D341Med (cell line): Measurements from ENCODE around the gene COL23A1.

ENCODE experiments used
- DNase-seq: peaks from one replicate; pipeline ENCODE4 v3.0.0; 2012; ENCODE audit warnings: low spot score

The COL23A1 gene

GRCh38 chr5:178421128-178421527 lies 169.1 kb downstream of the COL23A1 start:
- DNase-seq = no peak

- DNase-seq = no peak
Observed at GRCh38 chr5:178420354-178420781, 169.8 kb downstream of the COL23A1 start.

- DNase-seq = no peak
Observed at GRCh38 chr5:178419651-178420050, 170.5 kb downstream of the COL23A1 start.

- DNase-seq = no peak
Observed at GRCh38 chr5:178419196-178419595, 171.0 kb downstream of the COL23A1 start.

GRCh38 chr5:178418471-178419010 lies 171.7 kb downstream of the COL23A1 start:
- DNase-seq = no peak

- no peak for DNase-seq
Observed at GRCh38 chr5:178418031-178418430, 172.2 kb downstream of the COL23A1 start.

GRCh38 chr5:178417391-178417811 lies 172.8 kb downstream of the COL23A1 start:
- DNase-seq = no peak

GRCh38 chr5:178416919-178417318 lies 173.3 kb downstream of the COL23A1 start:
- DNase-seq = no peak

- DNase-seq = no peak
Observed at GRCh38 chr5:178416206-178416882, 173.8 kb downstream of the COL23A1 start.

- peak; percentile 14 for DNase-seq
Observed at GRCh38 chr5:178415353-178415752, 174.8 kb downstream of the COL23A1 start.

GRCh38 chr5:178413988-178414387 lies 176.2 kb downstream of the COL23A1 start:
- DNase-seq = no peak

GRCh38 chr5:178411083-178411482 lies 179.1 kb downstream of the COL23A1 start:
- no peak for DNase-seq

- DNase-seq = no peak
Observed at GRCh38 chr5:178407646-178408045, 182.5 kb downstream of the COL23A1 start.

- no peak for DNase-seq
Observed at GRCh38 chr5:178404987-178405386, 185.2 kb downstream of the COL23A1 start.

GRCh38 chr5:178403956-178404600 lies 186.1 kb downstream of the COL23A1 start:
- no peak for DNase-seq

- no peak for DNase-seq
Observed at GRCh38 chr5:178403351-178403750, 186.8 kb downstream of the COL23A1 start.

- DNase-seq = no peak
Observed at GRCh38 chr5:178399701-178400095, 190.5 kb downstream of the COL23A1 start.

GRCh38 chr5:178398901-178399700 lies 191.1 kb downstream of the COL23A1 start:
- DNase-seq = peak; percentile 17

- DNase-seq = peak; percentile 30
Observed at GRCh38 chr5:178396796-178397720, 193.1 kb downstream of the COL23A1 start.

- peak; percentile 21 for DNase-seq
Observed at GRCh38 chr5:178394074-178394473, 196.1 kb downstream of the COL23A1 start.

- DNase-seq = no peak
Observed at GRCh38 chr5:178392931-178393394, 197.2 kb downstream of the COL23A1 start.
